Measurements from ENCODE around the gene CATSPERB. TPM values are rescaled to one million over a fixed set of nuclear protein-coding genes. Genes with fewer than 3 reads are reported as not detected.

CATSPERB gene
- total RNA-seq, 1 experiment from 2014 or later: 2.1 TPM

Other genes with a start within 250 kb of the CATSPERB start
- gene PPP4R3A, start 221.8 kb downstream of the CATSPERB start, total RNA-seq (2022): 96.5 and 98.9 TPM in 2 replicates
- 30.6 and 31.0 TPM in 2 replicates for gene TC2N, start 135.4 kb upstream of the CATSPERB start, total RNA-seq (2022)
- gene FBLN5, start 215.6 kb upstream of the CATSPERB start, total RNA-seq (2022): 9.2 and 13.9 TPM in 2 replicates

Data from Caco-2 (cell line).